Liver (tissue), 9 donors: ENCODE measurements around the gene DMRTC2. TPM values are rescaled to one million over a fixed set of nuclear protein-coding genes. Genes with fewer than 3 reads are reported as not detected.

ENCODE experiments used
- DNase-seq: peaks from one replicate; pipeline ENCODE4 v3.0.0-alpha.2; 2017; ENCODE audit warnings: low spot score
- H3K27ac ChIP-seq, 2 donors: one replicate each; pipeline ENCODE4 v1.7.0; 2013; ENCODE audit warnings: inconsistent platforms in 2 of 2, low read length in 2 of 2, control low read depth in 1 of 2, low read depth in 1 of 2, mild to moderate bottlenecking in 1 of 2
- H3K27me3 ChIP-seq, 4 donors: one replicate each; pipeline versions ENCODE4 v1.6.1 to v1.7.0; 2013; ENCODE audit warnings: low read length in 3 of 4, inconsistent platforms in 1 of 4, mild to moderate bottlenecking in 1 of 4, moderate library complexity in 1 of 4; ENCODE audit not compliant: control insufficient read depth in 4 of 4, insufficient read depth in 4 of 4
- H3K36me3 ChIP-seq, 4 donors: one replicate each; pipeline versions ENCODE4 v1.6.1 to v1.7.0; 2013; ENCODE audit warnings: low read length in 3 of 4, mild to moderate bottlenecking in 3 of 4, low read depth in 1 of 4, moderate library complexity in 1 of 4; ENCODE audit not compliant: control insufficient read depth in 4 of 4, insufficient read depth in 3 of 4
- H3K4me1 ChIP-seq, 4 donors: one replicate each; pipeline versions ENCODE4 v1.6.1 to v1.7.0; 2013; ENCODE audit warnings: low read length in 3 of 4, mild to moderate bottlenecking in 3 of 4, moderate library complexity in 1 of 4; ENCODE audit not compliant: control insufficient read depth in 4 of 4, insufficient read depth in 4 of 4
- H3K4me3 ChIP-seq, 3 donors: one replicate each; pipeline versions ENCODE4 v1.6.1 to v1.7.0; 2013; ENCODE audit warnings: low read length in 3 of 3, control low read depth in 1 of 3, low read depth in 1 of 3, mild to moderate bottlenecking in 1 of 3
- H3K9ac ChIP-seq, 2 donors: one replicate each; pipeline ENCODE4 v1.7.0; 2013; ENCODE audit warnings: low read length in 2 of 2, mild to moderate bottlenecking in 2 of 2, moderate library complexity in 2 of 2, control low read depth in 1 of 2, low read depth in 1 of 2
- H3K9me3 ChIP-seq, 4 donors: one replicate each; pipeline versions ENCODE4 v1.6.1 to v1.7.0; 2013; ENCODE audit warnings: low read length in 3 of 4; ENCODE audit not compliant: control insufficient read depth in 4 of 4
- FOXA1 ChIP-seq: IDR thresholded peaks from 2 replicates; pipeline ENCODE4 v1.6.1; 2016; ENCODE audit warnings: antibody characterized with exemption
- FOXA2 ChIP-seq: IDR thresholded peaks from 2 replicates; pipeline ENCODE4 v1.6.1; 2016; ENCODE audit warnings: antibody characterized with exemption
- HNF4A ChIP-seq, 2 donors: conservative IDR thresholded peaks; 2 replicates each; pipeline ENCODE4 v1.6.1; 2016; ENCODE audit warnings: antibody characterized with exemption in 2 of 2, mild to moderate bottlenecking in 2 of 2
- JUND ChIP-seq, 2 donors: IDR thresholded peaks; 2 replicates each; pipeline ENCODE4 v1.6.1; 2016; ENCODE audit warnings: antibody characterized with exemption in 2 of 2
- RAD21 ChIP-seq, 2 donors: IDR thresholded peaks; 2 replicates each; pipeline ENCODE4 v1.6.1; 2016; ENCODE audit warnings: antibody characterized with exemption in 2 of 2, mild to moderate bottlenecking in 2 of 2
- RXRA ChIP-seq, 2 donors: IDR thresholded peaks; 2 replicates each; pipeline ENCODE4 v1.6.1; 2017 to 2018; ENCODE audit warnings: antibody characterized with exemption in 2 of 2, mild to moderate bottlenecking in 1 of 2
- ZBTB33 ChIP-seq: IDR thresholded peaks from 2 replicates; pipeline ENCODE4 v1.6.1; 2016; ENCODE audit warnings: antibody characterized with exemption
- WGBS: extraction: QIAGEN DNeasy Blood & Tissue Kit; methylation state at CpG from one replicate; pipeline ENCODE4 v1.1.7; 2013; 5-methylcytosine and 5-hydroxymethylcytosine counted together
- polyA plus RNA-seq, 2 donors: library from polyadenylated mRNA; stranded (reverse) in 1 of 2; unstranded in 1 of 2; fragments of 200-250 nt in 1 of 2; fragments of >200 nt in 1 of 2; fragmentation: Nextera tagmentation in 1 of 2; extraction: Ambion mirVana in 1 of 2; gene quantifications; one replicate each; pipeline versions ENCODE4 v1.2.1 to v1.2.3, GENCODE V29; 2013 to 2015
- total RNA-seq, 2 donors: library from RNA; depleted of rRNA; stranded (reverse); fragments of >200 nt; gene quantifications; one replicate each; pipeline ENCODE4 v1.2.3, GENCODE V29; 2014
- TF ChIP-seq, protein P1 (sequence below): IDR thresholded peaks from 2 replicates; pipeline ENCODE4 v1.6.1; 2016; ENCODE audit warnings: antibody characterized with exemption, mild to moderate bottlenecking
- TF ChIP-seq, protein P2 (sequence below): fragments of 150-350 bp; IDR thresholded peaks from 2 replicates; pipeline ENCODE4 v1.5.1; 2017; ENCODE audit warnings: improper control_type of control experiment, low read depth, low read length; ENCODE audit not compliant: missing input control
- TF ChIP-seq, protein P3 (sequence below): IDR thresholded peaks from 2 replicates; pipeline ENCODE4 v1.6.1; 2016; ENCODE audit warnings: antibody characterized with exemption
- donor health status: healthy.
- donor health status: healthy.
- donor health status: healthy.
- donor health status: healthy.
- donor health status: healthy.

Gene DMRTC2
- total and polyA plus RNA-seq, 4 donors = not detected

GRCh38 chr19:41890936-41891335 is 46.1 kb downstream of the DMRTC2 start:
- no peak for TF ChIP-seq RAD21 (IDR thresholded peaks at IDR 0.05)
- no peak for TF ChIP-seq FOXA2
- TF ChIP-seq FOXA1 = no peak
- TF ChIP-seq JUND (IDR thresholded peaks at IDR 0.05) = no peak
- TF ChIP-seq RXRA (IDR thresholded peaks at IDR 0.05) = no peak
- TF ChIP-seq, protein P1, sequence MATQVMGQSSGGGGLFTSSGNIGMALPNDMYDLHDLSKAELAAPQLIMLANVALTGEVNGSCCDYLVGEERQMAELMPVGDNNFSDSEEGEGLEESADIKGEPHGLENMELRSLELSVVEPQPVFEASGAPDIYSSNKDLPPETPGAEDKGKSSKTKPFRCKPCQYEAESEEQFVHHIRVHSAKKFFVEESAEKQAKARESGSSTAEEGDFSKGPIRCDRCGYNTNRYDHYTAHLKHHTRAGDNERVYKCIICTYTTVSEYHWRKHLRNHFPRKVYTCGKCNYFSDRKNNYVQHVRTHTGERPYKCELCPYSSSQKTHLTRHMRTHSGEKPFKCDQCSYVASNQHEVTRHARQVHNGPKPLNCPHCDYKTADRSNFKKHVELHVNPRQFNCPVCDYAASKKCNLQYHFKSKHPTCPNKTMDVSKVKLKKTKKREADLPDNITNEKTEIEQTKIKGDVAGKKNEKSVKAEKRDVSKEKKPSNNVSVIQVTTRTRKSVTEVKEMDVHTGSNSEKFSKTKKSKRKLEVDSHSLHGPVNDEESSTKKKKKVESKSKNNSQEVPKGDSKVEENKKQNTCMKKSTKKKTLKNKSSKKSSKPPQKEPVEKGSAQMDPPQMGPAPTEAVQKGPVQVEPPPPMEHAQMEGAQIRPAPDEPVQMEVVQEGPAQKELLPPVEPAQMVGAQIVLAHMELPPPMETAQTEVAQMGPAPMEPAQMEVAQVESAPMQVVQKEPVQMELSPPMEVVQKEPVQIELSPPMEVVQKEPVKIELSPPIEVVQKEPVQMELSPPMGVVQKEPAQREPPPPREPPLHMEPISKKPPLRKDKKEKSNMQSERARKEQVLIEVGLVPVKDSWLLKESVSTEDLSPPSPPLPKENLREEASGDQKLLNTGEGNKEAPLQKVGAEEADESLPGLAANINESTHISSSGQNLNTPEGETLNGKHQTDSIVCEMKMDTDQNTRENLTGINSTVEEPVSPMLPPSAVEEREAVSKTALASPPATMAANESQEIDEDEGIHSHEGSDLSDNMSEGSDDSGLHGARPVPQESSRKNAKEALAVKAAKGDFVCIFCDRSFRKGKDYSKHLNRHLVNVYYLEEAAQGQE = no peak
- TF ChIP-seq ZBTB33 = no peak
- no peak overlapping the region for H3K9ac ChIP-seq
- 95% methylated on average over 4 of the region's 4 CpGs for WGBS

GRCh38 chr19:41892173-41892902 is 47.5 kb downstream of the DMRTC2 start:
- Histone ChIP-seq H3K9me3 (no peaks in the 10 kb centered on the region), H3K36me3 (peaks cover 9 to 50% (median 14%) of the 10 kb centered on the region in 4 donors), H3K4me3 (no peak overlapping the region), H3K27me3 (no peaks in the 10 kb centered on the region), H3K27ac (no peak overlapping the region), H3K4me1 (no peaks in the 10 kb centered on the region), H3K9ac (no peak overlapping the region)
- TF ChIP-seq ZBTB33 (no peak), HNF4A (conservative IDR thresholded peaks at IDR 0.05) (no peak)
- TF ChIP-seq, protein P2, sequence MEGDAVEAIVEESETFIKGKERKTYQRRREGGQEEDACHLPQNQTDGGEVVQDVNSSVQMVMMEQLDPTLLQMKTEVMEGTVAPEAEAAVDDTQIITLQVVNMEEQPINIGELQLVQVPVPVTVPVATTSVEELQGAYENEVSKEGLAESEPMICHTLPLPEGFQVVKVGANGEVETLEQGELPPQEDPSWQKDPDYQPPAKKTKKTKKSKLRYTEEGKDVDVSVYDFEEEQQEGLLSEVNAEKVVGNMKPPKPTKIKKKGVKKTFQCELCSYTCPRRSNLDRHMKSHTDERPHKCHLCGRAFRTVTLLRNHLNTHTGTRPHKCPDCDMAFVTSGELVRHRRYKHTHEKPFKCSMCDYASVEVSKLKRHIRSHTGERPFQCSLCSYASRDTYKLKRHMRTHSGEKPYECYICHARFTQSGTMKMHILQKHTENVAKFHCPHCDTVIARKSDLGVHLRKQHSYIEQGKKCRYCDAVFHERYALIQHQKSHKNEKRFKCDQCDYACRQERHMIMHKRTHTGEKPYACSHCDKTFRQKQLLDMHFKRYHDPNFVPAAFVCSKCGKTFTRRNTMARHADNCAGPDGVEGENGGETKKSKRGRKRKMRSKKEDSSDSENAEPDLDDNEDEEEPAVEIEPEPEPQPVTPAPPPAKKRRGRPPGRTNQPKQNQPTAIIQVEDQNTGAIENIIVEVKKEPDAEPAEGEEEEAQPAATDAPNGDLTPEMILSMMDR = no peak
- TF ChIP-seq, protein P3, sequence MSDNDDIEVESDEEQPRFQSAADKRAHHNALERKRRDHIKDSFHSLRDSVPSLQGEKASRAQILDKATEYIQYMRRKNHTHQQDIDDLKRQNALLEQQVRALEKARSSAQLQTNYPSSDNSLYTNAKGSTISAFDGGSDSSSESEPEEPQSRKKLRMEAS = no peak
- 95% methylated on average over 34 of the region's 34 CpGs for WGBS
- DNase-seq = no peak

More at GRCh38 chr19:41890936-41891335, 46.1 kb downstream of the DMRTC2 start:
- no peak overlapping the region for H3K27ac ChIP-seq
- H3K36me3 ChIP-seq = peaks cover 8 to 41% (median 14%) of the 10 kb centered on the region in 4 donors
- no peaks in the 10 kb centered on the region for H3K27me3 ChIP-seq
- peaks cover 0 to 11% (median under 1%) of the 10 kb centered on the region in 4 donors for H3K4me1 ChIP-seq
- H3K4me3 ChIP-seq = no peak overlapping the region
- DNase-seq = no peak
- H3K9me3 ChIP-seq = no peaks in the 10 kb centered on the region
